Measurements from ENCODE around the gene SYT14. TPM values are rescaled to one million over a fixed set of nuclear protein-coding genes. Genes with fewer than 3 reads are reported as not detected.

Gene SYT14
- total RNA-seq, 1 experiment from 2014 or later, result 0.07 TPM

- ATAC-seq (no peak), DNase-seq (ENCODE audit: low read depth, low spot score) (no peak)
- ChIA-PET RAD21 (ENCODE audit: low non-redundant PET in 1 of 2, low total read pairs in 2 of 2, uncharacterized antibody in 2 of 2, unreplicated experiment in 2 of 2) (no interaction called here), POLR2A (no interaction called here), CTCF (no interaction called here)
- no peak overlapping the region for H2AFZ ChIP-seq (ENCODE audit: low read depth, low read length, poor library complexity, severe bottlenecking)
- H3K27me3 ChIP-seq (ENCODE audit: insufficient read depth, low read length), result peaks cover 38% of the 10 kb centered on the region
- H4K20me1 ChIP-seq (ENCODE audit: insufficient read depth), result no peaks in the 10 kb centered on the region
- no peaks in the 10 kb centered on the region for H3K36me3 ChIP-seq (ENCODE audit: control insufficient read depth in 1 of 2, insufficient read depth in 2 of 2, low read length in 2 of 2)
- no peak overlapping the region for H3K27ac ChIP-seq (ENCODE audit: low read depth, low read length)
- H3K4me2 ChIP-seq (ENCODE audit: low read length), result no peak overlapping the region
- no peaks in the 10 kb centered on the region for H3K79me2 ChIP-seq (ENCODE audit: insufficient read depth, low read length)
- H3K9me2 ChIP-seq (ENCODE audit: insufficient read depth), result no peaks in the 10 kb centered on the region
- intact Hi-C loops (cut with micrococcal nuclease), result no loop called here
- BruUV-seq (replicated peaks), result no TSS peak
- H3K4me3 ChIP-seq (replicated peaks in 1 of 2; ENCODE audit: low read depth in 1 of 2, low read length in 2 of 2), result no peak overlapping the region
- no peaks in the 10 kb centered on the region for H3K9me3 ChIP-seq (ENCODE audit: control insufficient read depth in 1 of 2, insufficient read depth in 1 of 2, low read depth in 1 of 2, low read length in 2 of 2)
- H3K4me1 ChIP-seq (ENCODE audit: control insufficient read depth in 1 of 2, insufficient read depth in 2 of 2, low read length in 2 of 2), result no peaks in the 10 kb centered on the region
- TF ChIP-seq FOSL1 (IDR thresholded peaks at IDR 0.05; ENCODE audit: low read depth) (no peak), CBX3 (IDR thresholded peaks at IDR 0.05; ENCODE audit: low read depth) (no peak), ZBTB33 (IDR thresholded peaks at IDR 0.05; ENCODE audit: extremely low read depth, insufficient replicate concordance, low read length) (no peak), ELF1 (IDR thresholded peaks at IDR 0.05; ENCODE audit: borderline replicate concordance, low read depth) (no peak), SRF (IDR thresholded peaks at IDR 0.05; ENCODE audit: low read depth) (no peak), CEBPB (IDR thresholded peaks at IDR 0.05; ENCODE audit: low read depth) (no peak), POLR2AphosphoS5 (IDR thresholded peaks at IDR 0.05; ENCODE audit: low read depth, low read length) (no peak), REST (IDR thresholded peaks at IDR 0.05; ENCODE audit: low read depth) (no peak), TCF7L2 (IDR thresholded peaks at IDR 0.05; ENCODE audit: borderline replicate concordance, extremely low read depth, insufficient read depth, insufficient read length) (no peak), EZH2phosphoT487 (IDR thresholded peaks at IDR 0.05; ENCODE audit: borderline replicate concordance) (no peak), YY1 (IDR thresholded peaks at IDR 0.05; ENCODE audit: extremely low read depth, insufficient replicate concordance, low read depth, low read length) (no peak), ZNF274 (IDR thresholded peaks at IDR 0.05; ENCODE audit: low read depth, low read length) (no peak), ATF3 (IDR thresholded peaks at IDR 0.05) (no peak), EZH2 (IDR thresholded peaks at IDR 0.05) (no peak)
- H3K9ac ChIP-seq (ENCODE audit: low read length), result no peak overlapping the region
Observed at GRCh38 chr1:210021145-210021860, 83.3 kb downstream of the SYT14 start.

Measured in HCT116 (cell line).